ENCODE measurements around the gene NME7. TPM values are rescaled to one million over a fixed set of nuclear protein-coding genes. Genes with fewer than 3 reads are reported as not detected.

The NME7 gene
- total RNA-seq, 1 experiment from 2014 or later = 13.8 TPM

DNA sequence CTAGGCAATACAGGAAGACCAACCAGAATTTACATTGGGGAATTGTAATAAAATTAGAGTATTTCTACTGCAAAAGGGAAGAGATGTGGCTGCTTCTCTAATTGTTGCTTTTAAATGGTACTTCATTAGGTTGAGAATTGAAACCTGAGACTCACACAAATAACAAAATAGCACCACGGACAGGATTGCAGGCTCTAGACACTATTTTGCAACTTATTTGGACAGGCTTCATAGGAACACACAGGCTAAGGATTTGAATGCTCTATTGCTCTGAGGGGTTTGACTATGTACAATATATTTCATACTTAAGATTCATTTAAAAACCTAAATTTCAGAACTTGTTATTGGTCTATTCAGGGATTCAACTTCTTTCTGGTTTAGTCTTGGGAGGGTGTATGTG is 181.5 kb downstream of the NME7 start:
- Mint-ChIP-seq H3K27ac (no peak overlapping the region), H3K4me1 (peaks cover 25% of the 10 kb centered on the region)
- CTCF ChIA-PET = no interaction called here

DNA sequence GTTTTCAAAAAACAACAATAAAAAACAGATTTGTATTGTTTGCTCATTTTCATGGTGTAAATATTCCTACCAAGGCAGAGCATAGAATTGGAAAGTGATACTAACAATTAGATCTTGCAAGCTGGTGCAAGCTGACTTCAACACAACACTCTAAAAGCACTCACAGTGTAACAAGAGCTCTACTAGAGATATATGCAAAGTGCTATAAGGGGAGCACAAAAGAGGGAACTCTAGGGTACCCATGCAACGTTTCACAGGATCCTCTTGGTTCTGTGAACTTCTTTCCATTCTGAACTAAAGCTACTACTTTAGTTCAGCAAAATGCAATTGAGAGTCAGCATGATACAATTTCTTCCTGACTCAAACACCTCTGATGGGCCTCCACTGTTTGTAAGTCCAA is 182.8 kb downstream of the NME7 start:
- peaks cover 25% of the 10 kb centered on the region for H3K4me1 Mint-ChIP-seq
- H3K27me3 Mint-ChIP-seq (ENCODE audit: low read depth) = no peaks in the 10 kb centered on the region
- POLR2A ChIA-PET = no interaction called here
- no peak overlapping the region for H3K27ac Mint-ChIP-seq
- no peak overlapping the region for H3K4me3 Mint-ChIP-seq
- DNase-seq (ENCODE audit: low spot score) (no peak), ATAC-seq (peak; percentile 81)
- no peaks in the 10 kb centered on the region for H3K9me3 Mint-ChIP-seq
- CTCF ChIA-PET = interaction anchor here (1.3 kb wide), 1 partner anchor 581 kb away, joined by 7 read pairs; no protein-coding TSS in a partner anchor
- no peaks in the 10 kb centered on the region for H3K36me3 Mint-ChIP-seq
- TF ChIP-seq SMAD4 (CRISPR knock-in tag; IDR thresholded peaks at IDR 0.05) = no peak
- TF ChIP-seq FOXJ3 (CRISPR knock-in tag; IDR thresholded peaks at IDR 0.05; ENCODE audit: borderline replicate concordance) = no peak
- TF ChIP-seq NR1H2 (CRISPR knock-in tag; IDR thresholded peaks at IDR 0.05) = no peak
- TF ChIP-seq AFF4 (CRISPR knock-in tag; IDR thresholded peaks at IDR 0.05; ENCODE audit: borderline replicate concordance) = no peak
- TF ChIP-seq, protein P1, sequence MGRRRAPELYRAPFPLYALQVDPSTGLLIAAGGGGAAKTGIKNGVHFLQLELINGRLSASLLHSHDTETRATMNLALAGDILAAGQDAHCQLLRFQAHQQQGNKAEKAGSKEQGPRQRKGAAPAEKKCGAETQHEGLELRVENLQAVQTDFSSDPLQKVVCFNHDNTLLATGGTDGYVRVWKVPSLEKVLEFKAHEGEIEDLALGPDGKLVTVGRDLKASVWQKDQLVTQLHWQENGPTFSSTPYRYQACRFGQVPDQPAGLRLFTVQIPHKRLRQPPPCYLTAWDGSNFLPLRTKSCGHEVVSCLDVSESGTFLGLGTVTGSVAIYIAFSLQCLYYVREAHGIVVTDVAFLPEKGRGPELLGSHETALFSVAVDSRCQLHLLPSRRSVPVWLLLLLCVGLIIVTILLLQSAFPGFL (CRISPR knock-in tag; IDR thresholded peaks at IDR 0.05; ENCODE audit: borderline replicate concordance) = no peak
- TF ChIP-seq IRF2 (CRISPR knock-in tag; IDR thresholded peaks at IDR 0.05; ENCODE audit: borderline replicate concordance, low read depth) = no peak
- TF ChIP-seq, protein P2, sequence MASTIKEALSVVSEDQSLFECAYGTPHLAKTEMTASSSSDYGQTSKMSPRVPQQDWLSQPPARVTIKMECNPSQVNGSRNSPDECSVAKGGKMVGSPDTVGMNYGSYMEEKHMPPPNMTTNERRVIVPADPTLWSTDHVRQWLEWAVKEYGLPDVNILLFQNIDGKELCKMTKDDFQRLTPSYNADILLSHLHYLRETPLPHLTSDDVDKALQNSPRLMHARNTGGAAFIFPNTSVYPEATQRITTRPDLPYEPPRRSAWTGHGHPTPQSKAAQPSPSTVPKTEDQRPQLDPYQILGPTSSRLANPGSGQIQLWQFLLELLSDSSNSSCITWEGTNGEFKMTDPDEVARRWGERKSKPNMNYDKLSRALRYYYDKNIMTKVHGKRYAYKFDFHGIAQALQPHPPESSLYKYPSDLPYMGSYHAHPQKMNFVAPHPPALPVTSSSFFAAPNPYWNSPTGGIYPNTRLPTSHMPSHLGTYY (CRISPR knock-in tag; IDR thresholded peaks at IDR 0.05) = no peak
- no peak for TF ChIP-seq MXD4 (CRISPR knock-in tag; IDR thresholded peaks at IDR 0.05; ENCODE audit: borderline replicate concordance)
- TF ChIP-seq ETV6 (CRISPR knock-in tag; IDR thresholded peaks at IDR 0.05) = no peak
- no peak for TF ChIP-seq ESRRA (CRISPR knock-in tag; IDR thresholded peaks at IDR 0.05; ENCODE audit: borderline replicate concordance)

More for the DNA sequence above, 181.5 kb downstream of the NME7 start:
- Mint-ChIP-seq H3K4me3 (no peak overlapping the region), H3K36me3 (no peaks in the 10 kb centered on the region), H3K27me3 (ENCODE audit: low read depth) (no peaks in the 10 kb centered on the region), H3K9me3 (no peaks in the 10 kb centered on the region)
- no peak for ATAC-seq
- TF ChIP-seq ZNF263 (CRISPR knock-in tag; IDR thresholded peaks at IDR 0.05; ENCODE audit: low read depth) (no peak), NFE2L1 (CRISPR knock-in tag; IDR thresholded peaks at IDR 0.05) (no peak), ATF3 (CRISPR knock-in tag; conservative IDR thresholded peaks at IDR 0.05) (no peak), CREM (CRISPR knock-in tag; IDR thresholded peaks at IDR 0.05) (no peak), HMGA2 (CRISPR knock-in tag; IDR thresholded peaks at IDR 0.05) (no peak), ZNF423 (CRISPR knock-in tag; IDR thresholded peaks at IDR 0.05) (no peak), AFF4 (CRISPR knock-in tag; IDR thresholded peaks at IDR 0.05; ENCODE audit: borderline replicate concordance) (no peak), FOXJ3 (CRISPR knock-in tag; IDR thresholded peaks at IDR 0.05; ENCODE audit: borderline replicate concordance) (no peak), PRRX2 (CRISPR knock-in tag; IDR thresholded peaks at IDR 0.05) (no peak), EMX1 (CRISPR knock-in tag; IDR thresholded peaks at IDR 0.05) (no peak), ZNF396 (CRISPR knock-in tag; IDR thresholded peaks at IDR 0.05; ENCODE audit: borderline replicate concordance) (no peak)
- TF ChIP-seq, protein P3, sequence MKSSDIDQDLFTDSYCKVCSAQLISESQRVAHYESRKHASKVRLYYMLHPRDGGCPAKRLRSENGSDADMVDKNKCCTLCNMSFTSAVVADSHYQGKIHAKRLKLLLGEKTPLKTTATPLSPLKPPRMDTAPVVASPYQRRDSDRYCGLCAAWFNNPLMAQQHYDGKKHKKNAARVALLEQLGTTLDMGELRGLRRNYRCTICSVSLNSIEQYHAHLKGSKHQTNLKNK (CRISPR knock-in tag; IDR thresholded peaks at IDR 0.05) = no peak
- TF ChIP-seq, protein P4, sequence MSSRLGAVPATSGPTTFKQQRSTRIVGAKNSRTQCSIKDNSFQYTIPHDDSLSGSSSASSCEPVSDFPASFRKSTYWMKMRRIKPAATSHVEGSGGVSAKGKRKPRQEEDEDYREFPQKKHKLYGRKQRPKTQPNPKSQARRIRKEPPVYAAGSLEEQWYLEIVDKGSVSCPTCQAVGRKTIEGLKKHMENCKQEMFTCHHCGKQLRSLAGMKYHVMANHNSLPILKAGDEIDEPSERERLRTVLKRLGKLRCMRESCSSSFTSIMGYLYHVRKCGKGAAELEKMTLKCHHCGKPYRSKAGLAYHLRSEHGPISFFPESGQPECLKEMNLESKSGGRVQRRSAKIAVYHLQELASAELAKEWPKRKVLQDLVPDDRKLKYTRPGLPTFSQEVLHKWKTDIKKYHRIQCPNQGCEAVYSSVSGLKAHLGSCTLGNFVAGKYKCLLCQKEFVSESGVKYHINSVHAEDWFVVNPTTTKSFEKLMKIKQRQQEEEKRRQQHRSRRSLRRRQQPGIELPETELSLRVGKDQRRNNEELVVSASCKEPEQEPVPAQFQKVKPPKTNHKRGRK (CRISPR knock-in tag; IDR thresholded peaks at IDR 0.05; ENCODE audit: borderline replicate concordance) = no peak
- POLR2A ChIA-PET = no interaction called here
- no peak for DNase-seq (ENCODE audit: low spot score)

Measured in WTC11 (cell line).